Prostate gland (tissue), 2 donors: ENCODE measurements around the gene HMGB4. TPM values are rescaled to one million over a fixed set of nuclear protein-coding genes. Genes with fewer than 3 reads are reported as not detected.

ENCODE experiments used
- DNase-seq: peaks from one replicate; pipeline ENCODE4 v3.0.0-alpha.2; 2019; ENCODE audit warnings: low spot score
- H3K27ac ChIP-seq, 2 donors: fragments of 200-600 bp; sonication (generic); 2 replicates each; pipeline ENCODE4 v1.5.1; 2017 to 2019
- H3K27me3 ChIP-seq: fragments of 200-600 bp; sonication (generic); replicated peaks from 2 replicates; pipeline ENCODE4 v1.5.1; 2019; ENCODE audit not compliant: insufficient read depth
- H3K36me3 ChIP-seq, 2 donors: fragments of 200-600 bp; sonication (generic); 1 replicate in 1 of 2; 2 replicates in 1 of 2; pipeline versions ENCODE4 v1.5.1 to v1.8.1; 2017 to 2019
- H3K4me1 ChIP-seq: fragments of 200-600 bp; sonication (generic); replicated peaks from 2 replicates; pipeline ENCODE4 v1.5.1; 2019
- H3K4me3 ChIP-seq, 2 donors: fragments of 200-600 bp; sonication (generic); 2 replicates each; pipeline ENCODE4 v1.5.1; 2017 to 2019
- H3K9me3 ChIP-seq: fragments of 200-600 bp; sonication (generic); 2 replicates; pipeline ENCODE4 v1.5.1; 2017
- POLR2A ChIP-seq: fragments of 450-650 bp; IDR thresholded peaks from one replicate; pipeline ENCODE4 v1.6.1; 2016; ENCODE audit warnings: antibody characterized with exemption, mild to moderate bottlenecking
- POLR2AphosphoS5 ChIP-seq: sonication (generic); formaldehyde crosslinking; IDR thresholded peaks from one replicate; pipeline ENCODE4 v1.6.1; 2017; ENCODE audit warnings: antibody characterized with exemption
- WGBS: methylation state at CpG from one replicate; pipeline ENCODE4 v1.1.5; 2018; 5-methylcytosine and 5-hydroxymethylcytosine counted together
- intact Hi-C: fragments of 100-400 bp; cut with DNase I; formaldehyde crosslinking; loops from one replicate; pipeline ENCODE4 v1.14.2; 2022
- total RNA-seq, 2 donors: library from RNA; depleted of rRNA; stranded (reverse); fragments of >200 nt; gene quantifications; one replicate each; pipeline ENCODE4 v1.1.0, GENCODE V29; 2016
- TF ChIP-seq, protein P1 (sequence below), 4 experiments: fragments of 200-600 bp in 2 of 4; fragments of 450-650 bp in 2 of 4; sonication (generic) in 2 of 4; IDR thresholded peaks; 1 replicate in 3 of 4; 2 replicates in 1 of 4; pipeline ENCODE4 v1.5.1; 2016 to 2019; ENCODE audit warnings: antibody characterized with exemption in 4 of 4, mild to moderate bottlenecking in 2 of 4, moderate library complexity in 2 of 4

Gene HMGB4
- total RNA-seq, 2 donors from 2014 or later: 25.1 TPM; not detected in 1

DNA sequence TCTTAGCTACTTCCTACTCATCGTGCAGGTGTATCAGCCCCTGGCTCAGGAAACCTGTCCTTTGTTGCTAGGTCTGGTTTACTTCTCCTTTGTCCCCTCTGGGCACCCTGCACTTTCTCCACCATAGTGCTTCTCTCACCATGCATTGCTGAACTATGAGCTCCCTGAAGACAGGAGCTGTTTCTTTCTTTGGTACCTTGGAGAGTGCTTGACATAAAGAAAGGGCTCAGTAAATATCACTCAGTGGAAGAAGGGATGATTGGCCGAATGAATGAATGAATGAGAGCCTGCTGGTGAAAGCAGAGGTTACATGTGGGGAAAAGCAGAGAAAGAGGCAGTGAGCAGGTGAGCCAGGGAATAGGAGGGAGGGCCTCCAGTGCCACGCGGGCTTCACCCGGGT, 9.8 kb upstream of the HMGB4 start:
- 90% methylated on average over 5 of the region's 5 CpGs for WGBS
- no peaks in the 10 kb centered on the region for H3K36me3 ChIP-seq
- DNase-seq: no peak
- intact Hi-C loops: no loop called here
- no peaks in the 10 kb centered on the region for H3K4me1 ChIP-seq
- no peaks in the 10 kb centered on the region for H3K27me3 ChIP-seq
- no peaks in the 10 kb centered on the region for H3K9me3 ChIP-seq
- no peak overlapping the region for H3K27ac ChIP-seq
- TF ChIP-seq POLR2AphosphoS5 (no peak), POLR2A (no peak)
- TF ChIP-seq, protein P1, sequence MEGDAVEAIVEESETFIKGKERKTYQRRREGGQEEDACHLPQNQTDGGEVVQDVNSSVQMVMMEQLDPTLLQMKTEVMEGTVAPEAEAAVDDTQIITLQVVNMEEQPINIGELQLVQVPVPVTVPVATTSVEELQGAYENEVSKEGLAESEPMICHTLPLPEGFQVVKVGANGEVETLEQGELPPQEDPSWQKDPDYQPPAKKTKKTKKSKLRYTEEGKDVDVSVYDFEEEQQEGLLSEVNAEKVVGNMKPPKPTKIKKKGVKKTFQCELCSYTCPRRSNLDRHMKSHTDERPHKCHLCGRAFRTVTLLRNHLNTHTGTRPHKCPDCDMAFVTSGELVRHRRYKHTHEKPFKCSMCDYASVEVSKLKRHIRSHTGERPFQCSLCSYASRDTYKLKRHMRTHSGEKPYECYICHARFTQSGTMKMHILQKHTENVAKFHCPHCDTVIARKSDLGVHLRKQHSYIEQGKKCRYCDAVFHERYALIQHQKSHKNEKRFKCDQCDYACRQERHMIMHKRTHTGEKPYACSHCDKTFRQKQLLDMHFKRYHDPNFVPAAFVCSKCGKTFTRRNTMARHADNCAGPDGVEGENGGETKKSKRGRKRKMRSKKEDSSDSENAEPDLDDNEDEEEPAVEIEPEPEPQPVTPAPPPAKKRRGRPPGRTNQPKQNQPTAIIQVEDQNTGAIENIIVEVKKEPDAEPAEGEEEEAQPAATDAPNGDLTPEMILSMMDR (IDR thresholded peaks at IDR 0.05): no peak
- no peak overlapping the region for H3K4me3 ChIP-seq

DNA sequence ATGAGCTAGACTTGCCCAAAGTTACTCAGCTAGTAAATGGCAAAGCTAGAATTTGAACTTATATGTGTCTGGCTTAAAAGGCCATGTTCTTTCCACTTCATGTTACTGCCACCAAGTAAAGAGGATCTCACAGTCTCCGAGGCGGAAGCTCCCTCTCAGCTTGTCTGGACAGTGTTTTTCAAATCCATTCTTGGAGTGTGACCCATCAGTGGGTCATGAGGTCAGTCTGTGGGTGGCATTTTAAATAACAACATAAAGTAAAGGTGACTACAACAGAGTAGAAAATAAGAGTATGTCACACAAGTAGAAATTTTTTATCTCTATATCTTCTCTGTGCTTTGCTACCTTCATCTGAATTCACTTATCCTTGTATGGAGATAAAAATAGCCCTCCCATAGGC, 3.2 kb upstream of the HMGB4 start:
- Histone ChIP-seq H3K9me3 (no peaks in the 10 kb centered on the region), H3K27ac (no peak overlapping the region), H3K4me1 (no peaks in the 10 kb centered on the region), H3K36me3 (no peaks in the 10 kb centered on the region), H3K4me3 (no peak overlapping the region), H3K27me3 (peaks cover 6% of the 10 kb centered on the region)
- no peak for DNase-seq
- TF ChIP-seq POLR2AphosphoS5: no peak
- TF ChIP-seq, protein P1 (IDR thresholded peaks at IDR 0.05): no peak
- TF ChIP-seq POLR2A: no peak
- 65% methylated on average over 2 of the region's 2 CpGs for WGBS
- intact Hi-C loops: no loop called here

DNA sequence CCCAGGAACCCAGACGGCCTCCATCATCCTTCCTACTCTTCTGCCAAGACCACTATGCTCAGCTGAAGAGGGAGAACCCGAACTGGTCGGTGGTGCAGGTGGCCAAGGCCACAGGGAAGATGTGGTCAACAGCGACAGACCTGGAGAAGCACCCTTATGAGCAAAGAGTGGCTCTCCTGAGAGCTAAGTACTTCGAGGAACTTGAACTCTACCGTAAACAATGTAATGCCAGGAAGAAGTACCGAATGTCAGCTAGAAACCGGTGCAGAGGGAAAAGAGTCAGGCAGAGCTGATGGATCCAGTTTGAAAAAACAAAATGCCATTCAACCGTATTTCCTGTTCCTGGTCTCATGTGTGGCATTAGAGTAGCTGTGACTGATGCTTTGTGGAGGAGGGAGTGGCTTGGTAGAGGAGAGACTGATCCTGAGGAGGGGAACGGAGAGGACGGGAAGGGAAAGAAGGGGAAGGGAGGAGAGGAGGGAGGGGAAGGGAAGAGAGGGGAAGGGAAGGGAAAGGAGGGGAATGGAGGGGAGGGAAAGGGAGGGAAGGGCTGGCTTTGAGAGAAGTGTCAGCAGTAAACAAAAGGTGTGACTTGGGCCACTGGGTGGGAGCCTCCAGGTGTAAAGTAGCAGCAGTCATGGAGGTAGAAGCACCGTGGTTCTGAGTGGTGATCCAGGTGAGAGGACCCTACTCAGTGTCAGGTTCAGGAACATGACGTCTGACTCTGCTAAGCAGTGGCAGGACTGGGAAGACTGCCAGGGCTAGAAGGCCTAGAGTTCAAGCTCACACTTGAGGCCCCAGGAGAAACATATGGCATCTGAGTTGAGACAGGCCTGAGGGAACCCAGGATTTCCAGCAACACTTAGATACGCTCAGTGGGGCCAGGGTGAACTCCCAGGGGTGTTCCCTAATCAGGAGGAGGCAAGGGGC, 846 bp downstream of the HMGB4 start:
- TF ChIP-seq POLR2AphosphoS5 (no peak), POLR2A (no peak)
- TF ChIP-seq, protein P1 (IDR thresholded peaks at IDR 0.05): no peak
- H3K4me3 ChIP-seq: no peak overlapping the region
- intact Hi-C loops: no loop called here
- no peaks in the 10 kb centered on the region for H3K36me3 ChIP-seq
- 71% methylated on average over 14 of the region's 14 CpGs for WGBS
- no peaks in the 10 kb centered on the region for H3K4me1 ChIP-seq
- H3K27ac ChIP-seq: no peak overlapping the region
- no peak for DNase-seq
- H3K27me3 ChIP-seq: peaks cover 6% of the 10 kb centered on the region
- H3K9me3 ChIP-seq: no peaks in the 10 kb centered on the region

DNA sequence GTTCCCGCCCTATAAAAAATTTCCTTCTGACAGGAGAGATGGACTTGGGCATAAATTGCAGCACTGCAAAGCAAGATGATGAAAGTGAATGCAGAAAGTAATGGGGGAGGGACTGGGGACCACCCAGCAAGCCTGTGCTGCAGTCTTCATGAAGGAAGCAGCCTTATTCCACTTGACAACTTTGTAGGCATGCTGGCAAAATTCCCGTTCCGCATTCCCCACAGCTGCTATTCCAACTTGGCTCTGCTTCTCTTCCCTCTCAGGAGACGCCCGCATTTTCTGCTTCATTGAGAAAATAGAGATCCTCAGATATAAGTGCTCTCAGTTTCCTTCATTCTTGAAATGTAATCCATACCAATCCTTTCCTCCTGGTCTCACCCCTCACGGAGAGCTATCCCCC, 2.4 kb downstream of the HMGB4 start:
- DNase-seq: no peak
- Histone ChIP-seq H3K9me3 (no peaks in the 10 kb centered on the region), H3K27ac (no peak overlapping the region), H3K4me1 (no peaks in the 10 kb centered on the region), H3K36me3 (no peaks in the 10 kb centered on the region), H3K4me3 (no peak overlapping the region), H3K27me3 (peaks cover 6% of the 10 kb centered on the region)
- intact Hi-C loops: no loop called here
- 38% methylated on average over 6 of the region's 6 CpGs for WGBS
- TF ChIP-seq POLR2AphosphoS5 (no peak), POLR2A (no peak)
- TF ChIP-seq, protein P1 (IDR thresholded peaks at IDR 0.05): no peak

DNA sequence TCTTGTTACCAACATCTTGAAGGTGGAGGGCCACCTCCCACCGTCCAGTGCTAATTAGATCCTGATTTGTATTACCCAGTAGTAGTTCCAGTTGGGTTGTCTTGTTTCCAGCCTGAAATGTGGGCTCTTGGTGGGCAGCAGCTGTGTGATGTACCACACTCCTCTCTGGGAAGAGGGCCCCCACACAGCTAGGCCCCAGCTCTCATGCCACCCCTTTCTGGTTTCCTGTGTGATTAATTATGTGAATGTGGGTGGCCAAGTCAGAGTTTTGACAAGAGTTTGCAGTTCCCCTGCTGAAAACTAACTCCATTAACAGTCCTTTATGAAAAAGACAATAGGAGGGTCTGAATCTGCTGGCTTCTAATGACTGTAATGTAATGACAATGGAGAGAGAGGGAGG, 3.8 kb downstream of the HMGB4 start:
- intact Hi-C loops: no loop called here
- H3K27ac ChIP-seq: no peak overlapping the region
- H3K27me3 ChIP-seq: peaks cover 6% of the 10 kb centered on the region
- no peaks in the 10 kb centered on the region for H3K9me3 ChIP-seq
- H3K4me3 ChIP-seq: no peak overlapping the region
- TF ChIP-seq, protein P1 (IDR thresholded peaks at IDR 0.05): no peak
- TF ChIP-seq POLR2AphosphoS5 (no peak), POLR2A (no peak)
- DNase-seq: no peak
- WGBS: 81% methylated on average over 1 of the region's 1 CpG
- no peaks in the 10 kb centered on the region for H3K36me3 ChIP-seq
- no peaks in the 10 kb centered on the region for H3K4me1 ChIP-seq
